Measurements from ENCODE around the gene ADSS2. TPM values are rescaled to one million over a fixed set of nuclear protein-coding genes. Genes with fewer than 3 reads are reported as not detected.

ADSS2 gene
- total RNA-seq, 6 donors from 2014 or later: 26.3 to 70.0 (median 40.4) TPM

GRCh38 chr1:244412176-244412575, 39.5 kb downstream of the ADSS2 start:
- 99% methylated on average over 5 of the region's 5 CpGs for WGBS, 2 donors
- no peaks in the 10 kb centered on the region for H3K27me3 ChIP-seq

GRCh38 chr1:244409701-244410100, 42.0 kb downstream of the ADSS2 start:
- Histone ChIP-seq H3K4me1 (no peaks in the 10 kb centered on the region), H3K27ac (no peak overlapping the region), H3K36me3 (peaks cover 5 to 72% (median 26%) of the 10 kb centered on the region in 4 donors), H3K4me3 (no peak overlapping the region), H3K27me3 (no peaks in the 10 kb centered on the region), H3K9me3 (no peaks in the 10 kb centered on the region)
- WGBS, 2 donors: 66 to 72% methylated on average over 2 of the region's 2 CpGs
- no peak for TF ChIP-seq POLR2A (IDR thresholded peaks at IDR 0.05)
- no peak for TF ChIP-seq EP300 (IDR thresholded peaks at IDR 0.05)
- no peak for TF ChIP-seq CTCF (IDR thresholded peaks at IDR 0.05)
- TF ChIP-seq POLR2AphosphoS5 (IDR thresholded peaks at IDR 0.05): no peak
- DNase-seq: no peak
- peak in 1 of 2 donors; percentile 48 for ATAC-seq (ENCODE audit: low FRiP score in 2 of 2)

More at GRCh38 chr1:244412176-244412575, 39.5 kb downstream of the ADSS2 start:
- H3K4me3 ChIP-seq: no peak overlapping the region
- H3K27ac ChIP-seq: no peak overlapping the region
- no peak for TF ChIP-seq EP300 (IDR thresholded peaks at IDR 0.05)
- TF ChIP-seq POLR2AphosphoS5 (IDR thresholded peaks at IDR 0.05): no peak
- no peak for TF ChIP-seq POLR2A (IDR thresholded peaks at IDR 0.05)
- no peak for TF ChIP-seq CTCF (IDR thresholded peaks at IDR 0.05)
- ATAC-seq (ENCODE audit: low FRiP score in 2 of 2) (no peak), DNase-seq (no peak)
- peaks cover 8 to 89% (median 46%) of the 10 kb centered on the region in 4 donors for H3K36me3 ChIP-seq
- no peaks in the 10 kb centered on the region for H3K4me1 ChIP-seq
- H3K9me3 ChIP-seq: no peaks in the 10 kb centered on the region

GRCh38 chr1:244406337-244406736, 45.4 kb downstream of the ADSS2 start:
- H3K4me3 ChIP-seq: no peak overlapping the region
- ATAC-seq (ENCODE audit: low FRiP score in 2 of 2) (no peak), DNase-seq (no peak)
- H3K36me3 ChIP-seq: peaks cover 0 to 68% (median 6%) of the 10 kb centered on the region in 4 donors
- H3K27ac ChIP-seq: no peak overlapping the region
- H3K27me3 ChIP-seq: no peaks in the 10 kb centered on the region
- no peaks in the 10 kb centered on the region for H3K4me1 ChIP-seq
- no peak for TF ChIP-seq POLR2AphosphoS5 (IDR thresholded peaks at IDR 0.05)
- TF ChIP-seq CTCF (IDR thresholded peaks at IDR 0.05): no peak
- TF ChIP-seq EP300 (IDR thresholded peaks at IDR 0.05): no peak
- no peak for TF ChIP-seq POLR2A (IDR thresholded peaks at IDR 0.05)
- WGBS, 2 donors: 79 to 80% methylated on average over 4 of the region's 4 CpGs
- H3K9me3 ChIP-seq: peaks cover 0 to 4% (median under 1%) of the 10 kb centered on the region in 4 donors

GRCh38 chr1:244405856-244406255, 45.9 kb downstream of the ADSS2 start:
- no peak overlapping the region for H3K27ac ChIP-seq
- H3K36me3 ChIP-seq: peaks cover 0 to 66% (median 6%) of the 10 kb centered on the region in 4 donors
- peaks cover 0 to 8% (median 5%) of the 10 kb centered on the region in 4 donors for H3K9me3 ChIP-seq
- no peaks in the 10 kb centered on the region for H3K27me3 ChIP-seq
- TF ChIP-seq POLR2A (IDR thresholded peaks at IDR 0.05): no peak
- no peak for TF ChIP-seq POLR2AphosphoS5 (IDR thresholded peaks at IDR 0.05)
- TF ChIP-seq CTCF (IDR thresholded peaks at IDR 0.05): no peak
- TF ChIP-seq EP300 (IDR thresholded peaks at IDR 0.05): no peak
- H3K4me3 ChIP-seq: no peak overlapping the region
- ATAC-seq (ENCODE audit: low FRiP score in 2 of 2): no peak
- WGBS, 2 donors: 89 to 100% methylated on average over 2 of the region's 2 CpGs
- no peaks in the 10 kb centered on the region for H3K4me1 ChIP-seq
- DNase-seq: no peak

GRCh38 chr1:244403431-244403830, 48.3 kb downstream of the ADSS2 start:
- Histone ChIP-seq H3K9me3 (peaks cover 0 to 8% (median 6%) of the 10 kb centered on the region in 4 donors), H3K36me3 (peaks cover 0 to 52% (median 6%) of the 10 kb centered on the region in 4 donors), H3K27me3 (no peaks in the 10 kb centered on the region), H3K4me1 (no peaks in the 10 kb centered on the region), H3K4me3 (no peak overlapping the region), H3K27ac (no peak overlapping the region)
- ATAC-seq (ENCODE audit: low FRiP score in 2 of 2) (no peak), DNase-seq (no peak)
- TF ChIP-seq EP300 (IDR thresholded peaks at IDR 0.05): no peak
- no peak for TF ChIP-seq POLR2AphosphoS5 (IDR thresholded peaks at IDR 0.05)
- TF ChIP-seq POLR2A (IDR thresholded peaks at IDR 0.05): no peak
- no peak for TF ChIP-seq CTCF (IDR thresholded peaks at IDR 0.05)

All from upper lobe of left lung (tissue), 6 donors.